GM12875 (cell line): ENCODE results near the gene FGD4.

ENCODE experiments used
- H3K4me3 ChIP-seq: one replicate; pipeline ENCODE4 v1.5.1; 2011; ENCODE audit warnings: low read depth, low read length, control low read depth
- TF ChIP-seq, protein P1 (sequence below): IDR thresholded peaks from 2 replicates; pipeline ENCODE4 v1.5.1; 2011; ENCODE audit warnings: low read depth, mild to moderate bottlenecking, control low read depth, inconsistent platforms, low read length, moderate library complexity, borderline replicate concordance; ENCODE audit not compliant: insufficient read depth

FGD4 gene

DNA sequence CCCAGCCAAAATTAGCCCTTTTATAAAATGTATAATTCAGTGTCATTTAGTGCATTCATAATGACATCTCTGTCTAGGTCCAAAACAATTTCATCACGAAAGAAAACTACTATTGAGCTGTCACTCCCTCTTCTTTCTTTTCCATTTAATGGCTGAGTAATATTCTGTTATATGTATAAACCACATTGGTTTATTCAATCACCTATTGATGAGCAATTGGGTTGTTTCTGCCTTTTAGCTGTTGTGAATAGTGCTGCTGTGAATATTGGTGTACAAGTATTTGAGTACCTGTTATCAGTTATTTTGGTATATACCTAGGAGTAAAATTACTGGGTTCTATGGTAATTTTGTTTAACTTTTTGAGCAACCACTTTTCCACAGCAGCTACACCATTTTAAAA is 287.0 kb downstream of the FGD4 start:
- TF ChIP-seq, protein P1, sequence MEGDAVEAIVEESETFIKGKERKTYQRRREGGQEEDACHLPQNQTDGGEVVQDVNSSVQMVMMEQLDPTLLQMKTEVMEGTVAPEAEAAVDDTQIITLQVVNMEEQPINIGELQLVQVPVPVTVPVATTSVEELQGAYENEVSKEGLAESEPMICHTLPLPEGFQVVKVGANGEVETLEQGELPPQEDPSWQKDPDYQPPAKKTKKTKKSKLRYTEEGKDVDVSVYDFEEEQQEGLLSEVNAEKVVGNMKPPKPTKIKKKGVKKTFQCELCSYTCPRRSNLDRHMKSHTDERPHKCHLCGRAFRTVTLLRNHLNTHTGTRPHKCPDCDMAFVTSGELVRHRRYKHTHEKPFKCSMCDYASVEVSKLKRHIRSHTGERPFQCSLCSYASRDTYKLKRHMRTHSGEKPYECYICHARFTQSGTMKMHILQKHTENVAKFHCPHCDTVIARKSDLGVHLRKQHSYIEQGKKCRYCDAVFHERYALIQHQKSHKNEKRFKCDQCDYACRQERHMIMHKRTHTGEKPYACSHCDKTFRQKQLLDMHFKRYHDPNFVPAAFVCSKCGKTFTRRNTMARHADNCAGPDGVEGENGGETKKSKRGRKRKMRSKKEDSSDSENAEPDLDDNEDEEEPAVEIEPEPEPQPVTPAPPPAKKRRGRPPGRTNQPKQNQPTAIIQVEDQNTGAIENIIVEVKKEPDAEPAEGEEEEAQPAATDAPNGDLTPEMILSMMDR, result no peak
- H3K4me3 ChIP-seq, result no peak overlapping the region

DNA sequence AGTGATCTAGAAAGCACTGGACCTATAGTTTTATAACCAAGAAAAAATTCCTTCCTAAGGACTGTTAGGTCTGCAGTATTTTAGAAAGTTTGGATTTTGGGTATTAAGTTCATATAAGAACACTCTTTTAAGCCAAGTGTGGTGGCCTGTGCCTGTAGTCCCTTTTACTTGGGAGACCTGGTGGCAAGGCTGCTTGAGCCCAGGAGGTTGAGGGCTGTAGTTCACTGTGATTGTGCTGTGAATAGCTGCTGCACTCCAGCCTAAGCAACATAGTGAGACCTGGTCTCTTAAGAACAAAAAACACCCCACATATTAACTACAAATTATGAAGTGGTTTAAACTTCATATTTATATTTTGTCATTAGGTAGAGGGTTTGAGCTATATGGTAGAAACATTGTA is 289.4 kb downstream of the FGD4 start:
- TF ChIP-seq, protein P1, result no peak
- H3K4me3 ChIP-seq, result no peak overlapping the region

DNA sequence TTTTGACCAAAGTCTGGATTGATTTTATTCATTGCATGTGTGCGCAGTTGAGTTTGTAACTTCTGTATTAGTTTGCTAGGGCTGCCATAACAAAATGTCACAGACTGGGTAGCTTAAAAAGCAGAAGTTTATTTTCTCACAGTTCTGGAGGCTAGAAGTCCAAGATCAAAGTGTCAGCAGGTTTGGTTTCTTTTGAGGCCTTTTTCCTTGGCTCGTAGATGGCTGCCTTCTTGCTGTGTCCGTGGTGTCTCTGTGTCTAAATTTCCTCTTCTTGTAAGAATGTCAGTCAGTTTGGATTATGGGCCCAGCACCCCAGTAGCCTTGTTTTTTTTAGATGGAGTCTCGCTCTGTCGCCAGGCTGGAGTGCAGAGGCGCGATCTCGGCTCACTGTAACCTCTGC is 291.6 kb downstream of the FGD4 start:
- H3K4me3 ChIP-seq, result no peak overlapping the region
- TF ChIP-seq, protein P1, result no peak

DNA sequence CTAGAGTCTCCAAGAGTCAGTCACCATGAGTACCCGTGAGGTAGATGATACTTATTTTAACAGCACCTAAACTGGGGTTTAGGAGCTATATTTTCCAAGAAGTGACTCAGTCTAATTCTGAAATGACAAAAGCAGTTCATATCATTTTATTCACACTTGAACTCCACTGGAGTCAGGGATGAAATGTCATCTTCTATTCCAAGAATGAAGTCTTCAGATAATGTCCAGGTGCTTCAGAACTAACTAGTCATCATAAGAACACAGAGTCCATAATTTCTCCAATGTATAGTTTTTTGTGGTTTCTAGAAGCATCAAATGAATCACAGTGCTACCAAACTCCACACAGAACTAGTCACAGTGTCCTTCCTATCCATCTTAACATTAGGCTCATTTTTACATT is 293.0 kb downstream of the FGD4 start:
- H3K4me3 ChIP-seq, result no peak overlapping the region
- TF ChIP-seq, protein P1, result no peak

DNA sequence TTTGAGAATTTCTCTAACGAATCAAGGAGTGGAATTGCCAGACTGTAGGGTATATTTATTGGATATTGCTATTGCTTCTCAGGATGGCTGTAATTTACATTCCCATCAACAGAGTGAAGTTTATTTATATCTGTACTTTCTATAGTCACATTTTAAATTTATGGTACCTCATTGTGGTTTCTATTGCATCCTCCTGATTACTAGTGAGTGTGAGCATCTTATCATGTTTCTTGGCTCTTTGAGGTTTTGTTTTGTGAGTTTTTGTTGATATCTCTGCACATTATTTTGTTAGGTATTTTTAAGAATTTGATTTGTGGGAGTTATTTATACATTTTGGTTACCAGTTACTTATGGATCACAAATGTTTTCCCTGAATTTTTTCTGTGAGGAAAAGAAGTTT is 293.7 kb downstream of the FGD4 start:
- TF ChIP-seq, protein P1, result no peak
- H3K4me3 ChIP-seq, result no peak overlapping the region
